ENCODE data around the gene SAMHD1.
A peak's percentile ranks its signal among the peaks of the same experiment; 100 is the strongest.
"Not testable (repeated sequence)": the region's sequence is repeated elsewhere in the genome, so short reads cannot be mapped to it uniquely, and the experiment has no call there.

The SAMHD1 gene

DNA sequence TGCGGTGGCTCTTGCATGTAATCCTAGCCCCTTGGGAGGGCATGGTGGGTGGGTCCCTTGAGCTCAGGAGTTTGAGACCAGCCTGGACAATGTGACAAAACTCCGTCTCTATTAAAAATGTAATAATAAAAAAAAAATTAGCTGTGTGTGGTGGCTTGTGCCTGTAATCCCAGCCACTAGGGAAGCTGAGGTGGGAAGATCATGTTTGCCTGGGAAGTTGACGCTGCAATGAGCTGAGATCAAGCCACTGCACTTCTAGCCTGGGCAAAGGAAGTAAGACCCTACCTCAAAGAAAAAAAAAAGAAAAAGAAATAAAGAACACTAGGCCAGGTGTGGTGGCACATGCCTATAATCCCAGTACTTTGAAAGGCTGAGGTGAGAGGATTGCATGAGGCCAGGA, 4.5 kb upstream of the SAMHD1 start:
- no peak for DNase-seq (ENCODE audit: low spot score)

DNA sequence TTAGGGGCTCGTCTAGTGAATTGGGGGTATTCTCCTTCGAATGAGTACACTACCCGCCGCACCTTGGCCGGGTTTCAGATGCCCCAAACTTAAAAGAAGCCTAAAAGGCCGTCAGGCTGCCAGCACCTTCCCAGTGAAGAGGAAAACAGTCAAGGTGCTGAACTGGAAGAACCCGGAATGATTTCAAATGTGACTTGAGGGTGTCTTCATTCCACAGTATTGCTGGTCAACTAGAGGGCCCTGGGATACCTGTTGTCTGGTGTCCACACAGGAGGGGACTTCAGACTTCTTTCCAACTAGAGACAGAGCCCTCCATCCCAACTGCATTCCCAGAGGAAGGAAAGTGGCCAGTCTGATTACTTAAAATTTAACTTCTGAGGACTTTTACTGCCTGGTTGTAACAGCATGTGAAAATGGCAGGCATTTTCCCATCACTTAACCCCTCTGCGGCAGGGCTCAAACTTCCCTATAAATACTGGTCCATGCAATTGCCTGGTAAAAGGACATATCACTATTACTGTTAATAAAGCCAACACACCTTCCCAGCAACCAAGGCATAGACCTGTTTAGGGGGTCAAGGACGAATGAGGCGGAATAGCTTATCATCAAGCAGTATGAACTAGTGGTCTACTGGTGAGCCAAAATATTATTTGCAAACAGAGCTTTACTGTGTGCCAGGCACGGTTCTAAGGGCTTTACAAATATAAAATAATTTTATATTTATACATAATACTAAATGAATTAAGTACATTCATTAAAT, 651 bp upstream of the SAMHD1 start:
- DNase-seq (ENCODE audit: low spot score), result no peak

DNA sequence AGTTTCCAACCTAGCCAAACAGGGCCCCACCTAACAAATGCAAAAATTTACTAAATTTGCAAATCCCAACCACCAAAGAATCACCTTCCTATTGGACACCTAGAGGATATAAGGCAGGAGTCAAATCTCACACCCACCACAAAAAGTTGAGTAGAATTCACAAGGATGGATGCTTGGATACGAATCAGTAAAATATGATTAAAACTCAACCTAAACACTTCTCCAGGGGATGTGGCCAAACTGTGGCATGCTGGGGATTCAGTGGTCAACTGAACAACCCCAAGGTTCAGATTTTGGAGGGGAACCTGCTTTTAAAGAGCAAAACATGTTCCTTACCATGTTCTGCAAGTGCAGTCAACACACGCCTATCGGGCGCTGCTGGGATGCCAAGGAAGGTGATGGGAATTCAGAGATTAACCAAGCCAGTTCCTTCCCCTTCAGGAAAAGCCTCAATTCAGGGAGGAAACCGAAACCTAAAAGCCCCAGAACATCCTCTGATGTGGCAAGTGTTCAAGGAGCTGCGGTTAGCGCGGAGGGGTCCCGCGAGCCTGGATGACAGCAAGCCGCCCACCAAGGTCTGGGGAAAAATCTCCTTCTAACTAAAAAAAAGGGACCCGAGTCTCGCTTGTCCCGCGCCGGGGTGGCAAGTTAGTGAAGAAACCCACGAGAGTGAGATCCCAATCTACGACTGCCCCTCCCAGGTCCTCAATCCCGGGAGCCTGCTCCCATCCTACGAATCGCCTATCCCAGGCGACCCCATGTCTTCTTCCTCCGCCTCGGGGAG, 902 bp downstream of the SAMHD1 start:
- peak; percentile 27 for DNase-seq (ENCODE audit: low spot score)

DNA sequence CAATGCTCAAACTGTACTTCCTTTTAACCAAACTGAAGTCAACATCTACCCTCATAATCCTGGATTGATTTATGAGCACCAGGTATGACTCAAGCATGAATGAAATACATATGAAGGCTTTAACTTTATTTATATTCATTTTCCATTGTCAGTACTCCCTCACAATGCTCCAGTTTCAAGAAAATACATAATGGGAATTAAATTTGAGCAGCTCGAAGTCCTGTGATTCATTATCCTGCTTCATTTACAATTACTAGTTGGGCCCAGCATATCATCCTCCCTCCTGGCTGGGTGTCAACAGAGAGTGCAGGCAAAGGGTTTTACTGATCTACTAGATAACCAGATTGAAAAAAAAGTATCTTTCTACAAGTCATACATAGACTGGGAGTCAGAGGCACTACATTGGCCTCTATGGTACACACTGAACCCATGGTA, 10.1 kb downstream of the SAMHD1 start:
- DNase-seq (ENCODE audit: low spot score), result no peak

DNA sequence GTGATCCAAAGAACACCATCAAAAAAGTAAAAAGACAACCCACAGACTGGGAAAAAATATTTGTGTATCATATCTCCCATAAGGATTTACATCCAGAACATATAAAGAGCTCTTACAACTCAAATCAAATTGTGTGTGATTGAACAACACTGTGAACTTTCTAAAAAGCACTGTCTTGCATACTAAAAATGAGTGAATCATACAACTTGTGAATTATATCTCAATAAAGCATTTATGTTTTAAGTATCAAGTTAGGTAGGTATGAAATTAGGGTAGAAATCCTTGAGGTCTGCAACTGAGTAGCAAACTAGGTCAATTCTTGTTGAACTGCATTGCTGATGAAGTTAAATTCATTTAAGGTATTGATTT, 14.1 kb downstream of the SAMHD1 start:
- no peak for DNase-seq (ENCODE audit: low spot score)

DNA sequence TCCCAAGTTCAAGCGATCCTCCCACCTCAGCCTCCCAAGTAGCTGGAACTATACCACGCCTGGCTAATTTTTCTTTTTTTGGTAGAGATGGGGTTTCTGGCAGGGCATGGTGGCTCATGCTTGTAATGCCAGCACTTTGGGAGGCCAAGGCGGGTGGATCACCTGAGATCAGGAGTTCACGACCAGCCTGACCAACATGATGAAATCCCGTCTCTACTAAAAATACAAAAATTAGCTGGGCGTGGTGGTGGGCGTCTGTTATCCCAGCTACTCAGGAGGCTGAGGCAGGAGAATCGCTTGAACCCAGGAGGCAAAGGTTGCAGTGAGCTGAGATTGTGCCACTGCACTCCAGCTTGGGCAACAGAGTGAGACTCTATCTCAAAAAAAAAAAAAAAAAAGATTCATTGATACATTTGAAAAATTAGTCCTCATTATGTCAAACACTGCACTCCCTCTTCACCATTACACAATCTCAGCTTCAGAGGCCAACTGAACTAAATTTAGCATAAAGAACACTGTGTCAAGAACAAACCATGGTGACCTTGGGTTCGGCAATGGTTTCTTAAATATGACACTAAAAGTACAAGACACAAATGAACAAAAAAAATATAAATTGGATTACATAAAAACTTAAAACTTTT, 14.6 kb downstream of the SAMHD1 start:
- not testable (repeated sequence) for DNase-seq (ENCODE audit: low spot score)

DNA sequence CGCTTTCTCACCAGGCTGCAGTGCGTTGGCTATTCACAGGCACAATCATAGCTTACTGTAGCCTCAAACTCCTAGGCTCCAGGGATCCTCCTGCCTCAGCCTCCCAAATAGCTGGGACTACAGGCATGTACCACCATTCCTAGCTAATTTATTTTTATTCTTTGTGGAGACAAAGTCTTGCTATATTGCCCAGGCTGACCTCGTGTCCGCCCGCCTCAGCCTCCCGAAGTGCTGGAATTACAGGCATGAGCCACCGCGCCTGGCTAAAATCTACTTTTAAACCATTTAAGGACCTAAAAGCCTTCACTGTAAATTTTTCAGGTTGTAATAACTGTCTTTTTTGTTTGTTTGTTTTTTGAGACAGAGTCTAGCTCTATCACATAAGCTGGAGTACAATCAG, 15.2 kb downstream of the SAMHD1 start:
- no peak for DNase-seq (ENCODE audit: low spot score)

DNA sequence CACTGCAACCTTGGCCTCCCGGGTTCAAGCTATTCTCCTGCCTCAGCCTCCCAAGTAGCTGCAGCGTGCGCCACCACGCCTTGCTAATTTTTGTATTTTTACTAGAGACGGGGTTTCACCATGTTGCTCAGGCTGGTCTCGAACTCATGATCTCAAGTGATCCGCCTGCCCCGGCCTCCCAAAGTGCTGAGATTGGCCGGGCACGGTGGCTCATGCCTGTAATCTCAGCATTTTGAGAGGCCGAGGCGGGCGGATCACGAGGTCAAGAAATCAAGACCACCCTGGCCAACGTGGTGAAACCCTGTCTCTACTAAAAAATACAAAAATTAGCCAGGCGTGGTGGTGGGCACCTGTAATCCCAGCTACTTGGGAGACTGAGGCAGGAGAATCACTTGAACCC, 17.9 kb downstream of the SAMHD1 start:
- DNase-seq (ENCODE audit: low spot score), result not testable (repeated sequence)

DNA sequence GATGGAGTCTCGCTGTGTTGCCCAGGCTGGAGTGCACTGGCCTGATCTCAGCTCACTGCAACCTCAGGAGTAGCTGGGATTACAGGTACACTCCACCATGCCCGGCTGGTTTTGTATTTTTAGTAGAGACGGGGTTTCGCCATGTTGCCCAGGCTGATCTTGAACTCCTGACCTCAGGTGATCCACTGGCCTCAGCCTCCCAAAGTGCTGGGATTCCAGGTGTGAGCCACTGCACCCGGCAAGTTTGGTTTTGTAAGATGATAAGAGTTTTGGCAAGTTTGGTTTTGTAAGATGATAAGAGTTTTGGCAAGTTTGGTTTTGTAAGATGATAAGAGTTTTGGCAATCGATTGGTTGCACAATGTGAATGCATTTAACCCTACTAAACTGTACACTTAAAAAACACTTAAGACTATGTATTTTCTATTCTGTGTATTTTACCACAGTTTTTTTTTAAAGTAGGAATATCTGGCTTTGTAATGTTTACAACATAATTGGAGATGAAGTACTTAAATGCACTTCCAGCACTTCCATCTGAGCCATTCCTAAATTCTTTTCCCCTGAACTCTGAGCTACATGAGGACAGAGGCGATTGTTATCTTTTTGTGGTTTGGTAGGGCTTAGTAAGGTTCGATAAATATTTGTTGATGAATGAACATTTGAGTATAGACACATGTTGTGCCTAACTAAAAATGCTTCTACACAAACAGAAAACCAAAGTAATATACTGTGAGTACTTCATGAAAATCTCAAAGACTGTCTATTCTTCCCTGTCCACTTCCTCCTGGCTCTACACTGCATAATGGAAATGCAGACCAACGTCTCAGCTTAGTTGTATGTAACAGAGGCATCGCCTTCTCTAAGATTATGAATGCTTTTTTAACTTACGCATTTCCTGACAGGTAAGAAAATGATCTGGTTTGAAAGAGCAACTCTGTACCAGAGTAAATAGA, 18.8 kb downstream of the SAMHD1 start:
- DNase-seq (ENCODE audit: low spot score), result no peak

DNA sequence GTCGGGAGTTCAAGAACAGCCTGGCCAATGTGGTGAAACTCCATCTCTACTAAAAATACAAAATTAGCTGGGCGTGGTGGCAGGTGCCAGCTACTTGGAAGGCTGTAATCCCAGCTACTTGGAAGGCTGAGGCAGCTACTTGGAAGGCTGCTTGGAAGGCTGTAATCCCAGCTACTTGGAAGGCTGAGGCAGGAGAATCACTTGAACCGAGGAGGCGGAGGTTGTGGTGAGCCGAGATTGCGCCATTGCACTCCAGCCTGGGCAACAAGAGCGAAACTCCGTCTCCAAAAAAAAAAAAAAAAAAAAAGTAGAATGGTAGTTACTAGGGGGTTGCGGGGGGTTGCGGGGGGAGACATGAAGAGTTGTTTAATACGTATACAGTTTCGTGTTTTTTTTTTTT, 19.4 kb downstream of the SAMHD1 start:
- not testable (repeated sequence) for DNase-seq (ENCODE audit: low spot score)

DNA sequence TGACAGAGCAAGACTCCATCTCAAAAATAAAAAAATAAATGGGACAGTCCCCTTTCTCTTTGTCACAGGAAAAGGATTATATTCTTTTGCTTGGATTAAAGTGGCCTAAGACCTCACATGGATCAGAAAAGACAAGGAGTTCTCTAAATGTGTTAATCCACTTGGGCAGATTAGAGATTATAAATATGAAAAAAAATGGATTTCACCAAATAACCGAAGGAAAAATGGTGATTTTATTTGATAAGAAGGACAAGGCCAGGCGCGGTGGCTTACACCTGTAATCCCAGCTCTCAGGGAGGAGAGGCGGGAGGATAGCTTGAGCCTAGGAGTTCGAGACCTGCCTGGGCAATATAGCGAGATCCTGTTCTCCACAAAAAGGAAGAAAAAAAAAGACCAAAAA, 21.8 kb downstream of the SAMHD1 start:
- no peak for DNase-seq (ENCODE audit: low spot score)

DNA sequence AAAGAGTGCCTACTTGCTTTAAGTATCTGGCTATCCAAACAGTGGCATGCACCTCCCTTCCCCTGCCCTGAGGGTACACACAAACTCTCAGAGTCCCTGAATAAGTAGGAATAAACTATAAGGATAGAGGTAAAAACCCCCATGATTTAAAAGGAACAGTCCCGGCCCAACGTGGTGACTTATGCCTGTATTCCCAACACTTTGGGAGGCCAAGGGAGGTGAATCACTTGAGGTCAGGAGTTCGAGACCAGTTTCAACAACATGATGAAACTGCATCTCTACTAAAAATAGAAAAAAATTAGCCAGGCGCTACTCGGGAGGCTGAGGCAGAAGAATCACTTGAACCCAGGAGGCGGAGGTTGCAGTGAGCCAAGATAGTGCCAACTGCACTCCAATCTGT, 22.2 kb downstream of the SAMHD1 start:
- no peak for DNase-seq (ENCODE audit: low spot score)

DNA sequence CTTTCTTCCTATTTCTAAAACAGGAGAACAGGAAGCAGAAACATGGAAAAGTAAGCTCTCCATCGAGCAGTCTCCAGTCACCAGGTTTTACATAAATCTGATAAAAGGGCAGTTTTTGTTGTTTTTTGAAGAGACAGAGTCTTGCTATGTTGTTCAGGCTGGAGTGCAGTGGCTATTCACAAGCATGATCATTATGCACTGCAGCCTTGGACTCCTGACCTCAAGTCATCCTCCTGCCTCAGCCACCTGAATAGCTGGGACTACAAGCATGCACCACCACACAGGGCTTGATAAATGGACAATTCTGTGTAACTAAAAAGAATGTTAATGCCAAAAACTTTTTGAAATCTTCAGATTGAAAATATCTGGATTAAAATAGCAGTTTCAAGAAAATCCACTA, 23.8 kb downstream of the SAMHD1 start:
- no peak for DNase-seq (ENCODE audit: low spot score)

DNA sequence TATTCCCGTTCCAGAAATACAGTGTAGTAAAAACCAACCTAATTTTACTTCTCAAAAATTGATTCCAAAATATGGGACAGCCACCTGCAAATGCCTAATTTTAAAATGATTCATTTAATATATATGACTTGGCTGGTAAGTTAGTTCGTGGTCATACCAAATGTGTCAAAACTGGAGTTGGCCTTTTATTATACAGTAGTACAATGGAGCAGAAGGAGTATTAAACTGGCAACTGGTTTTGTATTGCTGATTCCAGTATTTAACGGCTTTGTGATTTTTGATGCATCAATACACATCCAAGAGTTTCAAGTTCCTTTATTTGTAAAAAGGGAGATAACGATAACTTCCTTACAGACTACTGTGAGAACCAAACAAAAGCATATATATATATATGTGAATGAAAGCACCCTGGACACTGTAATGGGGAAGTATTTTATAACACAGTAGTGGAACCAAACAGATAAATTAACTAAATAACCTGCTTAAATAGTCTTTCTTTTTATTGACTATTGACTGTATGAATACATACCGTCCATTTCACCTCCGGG, 24.8 kb downstream of the SAMHD1 start:
- no peak for DNase-seq (ENCODE audit: low spot score)

DNA sequence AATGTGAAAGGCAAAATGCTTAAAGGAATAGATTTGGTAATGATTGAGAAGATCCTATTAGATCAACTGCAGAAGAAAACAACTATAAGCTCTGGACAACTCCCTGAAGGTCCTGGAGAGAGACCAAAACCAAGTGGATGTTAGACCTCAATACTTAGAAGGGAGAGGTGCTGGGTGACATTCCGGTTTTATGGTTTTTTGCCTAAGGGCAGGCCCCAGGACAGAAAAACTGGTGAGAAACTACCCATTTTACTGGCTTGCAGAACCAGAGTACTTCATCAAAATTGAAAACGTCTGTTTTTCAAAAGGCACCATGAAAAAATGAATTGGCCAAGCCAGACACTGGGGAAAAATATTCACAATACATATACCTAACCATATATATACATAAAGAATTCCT, 26.3 kb downstream of the SAMHD1 start:
- DNase-seq (ENCODE audit: low spot score), result no peak

DNA sequence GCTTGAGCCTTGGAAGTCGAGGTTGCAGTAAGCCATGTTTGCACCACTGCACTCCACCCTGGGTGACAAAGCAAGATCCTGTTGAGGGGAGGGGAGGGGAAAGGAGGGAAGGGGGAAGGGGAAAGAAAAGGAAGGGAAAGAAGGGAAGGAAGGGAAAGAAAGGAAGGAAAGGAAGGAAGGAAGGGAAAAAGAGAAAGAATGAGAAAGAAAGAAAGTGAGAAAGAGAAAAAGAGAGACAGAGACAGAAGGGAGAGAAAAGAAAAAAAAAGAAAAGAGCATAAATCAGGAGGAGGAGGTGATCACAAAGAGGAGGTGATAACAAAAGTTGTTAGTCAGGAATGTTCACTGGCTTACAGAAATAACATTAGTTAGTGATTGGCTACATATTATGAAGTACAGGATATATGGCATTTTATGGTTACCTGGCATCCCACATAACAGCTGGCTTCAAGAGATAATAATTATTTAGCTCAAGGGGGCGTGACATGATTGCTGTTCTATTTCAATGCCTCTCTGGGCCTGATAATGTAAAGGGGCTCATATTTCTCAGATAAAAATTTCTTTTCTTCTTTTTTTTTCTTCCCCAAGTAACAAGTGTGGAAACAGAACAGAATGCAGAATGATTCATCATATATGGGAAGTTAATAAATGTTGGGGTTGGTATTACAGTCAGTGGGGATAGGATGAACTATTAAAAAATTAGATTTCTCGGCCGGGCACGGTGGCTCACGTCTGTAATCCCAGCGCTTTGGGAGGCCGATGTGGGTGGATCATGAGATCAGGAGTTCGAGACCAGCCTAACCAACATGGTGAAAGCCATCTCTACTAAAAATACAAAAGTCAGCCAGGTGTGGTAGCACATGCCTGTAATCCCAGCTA, 27.1 kb downstream of the SAMHD1 start:
- DNase-seq (ENCODE audit: low spot score), result no peak

DNA sequence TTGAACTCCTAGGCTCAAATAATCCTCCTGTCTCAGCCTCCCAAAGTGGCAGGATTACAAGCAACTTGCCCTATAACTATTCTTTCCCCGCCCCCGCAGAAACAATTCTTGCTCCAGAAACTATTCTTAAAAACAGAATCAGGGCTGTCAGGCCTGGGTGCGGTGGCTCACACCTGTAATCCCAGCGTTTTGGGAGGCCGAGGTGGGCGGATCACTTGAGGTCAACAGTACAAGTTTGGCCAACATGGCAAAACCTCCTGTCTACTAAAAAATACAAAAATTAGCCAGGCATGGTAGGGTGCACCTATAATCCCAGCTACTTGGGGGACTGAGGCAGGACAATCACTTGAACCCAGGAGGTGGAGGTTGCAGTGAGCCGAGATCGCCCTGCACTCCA, 31.2 kb downstream of the SAMHD1 start:
- DNase-seq (ENCODE audit: low spot score), result no peak

DNA sequence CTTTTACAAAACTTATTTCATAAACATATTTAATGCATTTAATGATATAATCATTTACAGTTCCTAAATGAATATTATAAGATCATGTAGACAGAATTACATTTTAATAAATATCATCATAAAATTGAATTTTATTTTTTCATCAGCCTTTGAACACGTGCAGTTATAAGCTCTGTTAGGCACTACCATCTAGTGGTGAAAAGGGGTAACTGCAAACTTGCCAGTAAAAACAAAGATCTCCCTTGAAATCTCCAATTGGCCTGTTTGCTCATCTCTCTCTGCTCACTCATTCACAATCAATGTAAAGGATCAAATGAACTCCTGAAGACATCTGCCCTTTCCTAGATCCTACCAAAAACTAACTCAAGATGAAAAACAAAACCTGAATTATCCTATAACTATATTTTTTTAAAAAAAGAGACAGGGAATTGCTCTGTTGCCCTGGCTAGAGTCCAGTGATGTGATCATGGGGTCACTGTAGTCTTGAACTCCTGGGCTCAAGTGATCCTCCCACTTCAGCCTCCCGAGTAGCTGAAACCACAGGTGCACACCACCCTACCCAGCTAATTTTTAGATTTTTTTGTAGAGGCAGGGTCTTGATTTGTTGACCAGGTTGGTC, 31.7 kb downstream of the SAMHD1 start:
- DNase-seq (ENCODE audit: low spot score), result peak; percentile 26

DNA sequence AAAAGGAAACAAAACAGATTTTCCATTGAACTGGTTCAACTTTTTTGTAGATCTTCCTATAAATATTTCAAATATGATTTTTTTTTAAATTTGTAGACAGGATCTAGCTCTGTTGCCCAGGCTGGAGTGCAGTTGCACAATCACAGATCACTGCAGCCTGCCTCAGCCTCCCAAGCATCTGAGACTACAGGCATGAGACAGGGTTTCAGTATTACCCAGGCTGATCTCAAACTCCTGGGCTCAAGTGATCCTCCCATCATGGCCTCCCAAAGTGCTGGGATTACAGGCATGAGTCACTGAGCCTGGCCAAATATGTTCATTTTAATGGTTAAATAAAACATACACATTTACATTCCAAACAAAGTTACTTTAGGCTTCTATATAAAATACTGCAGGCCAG, 33.6 kb downstream of the SAMHD1 start:
- no peak for DNase-seq (ENCODE audit: low spot score)

DNA sequence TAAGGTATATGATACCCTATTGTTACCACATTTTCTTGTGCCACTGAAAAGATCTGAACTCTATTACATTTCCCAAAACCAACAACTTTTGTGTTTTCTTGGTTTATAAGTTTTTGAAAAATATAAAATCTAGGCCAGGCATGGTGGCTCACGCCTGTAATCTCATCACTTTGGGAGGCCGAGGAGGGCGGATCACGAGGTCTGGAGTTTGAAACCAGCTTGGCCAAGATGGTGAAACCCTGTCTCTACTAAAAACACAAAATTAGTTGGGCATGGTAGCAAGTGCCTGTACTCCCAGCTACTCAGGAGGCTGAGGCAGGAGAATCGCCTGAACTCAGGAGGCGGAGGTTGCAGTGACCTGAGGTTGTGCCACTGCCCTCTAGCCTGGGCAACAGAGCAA, 34.3 kb downstream of the SAMHD1 start:
- DNase-seq (ENCODE audit: low spot score), result no peak
